ENCODE results near the gene TMEM260.
"Not testable (repeated sequence)": the region's sequence is repeated elsewhere in the genome, so short reads cannot be mapped to it uniquely, and the experiment has no call there.

The TMEM260 gene

GRCh38 chr14:56598519-56598918 is 18.9 kb downstream of the TMEM260 start:
- Histone ChIP-seq H3K36me3 (ENCODE audit: control insufficient read depth, insufficient read depth, low read length) (peaks cover 7% of the 10 kb centered on the region; the same call in 1 of the 2 replicates), H3K9me3 (ENCODE audit: control insufficient read depth, insufficient read depth, low read length) (no peaks in the 10 kb centered on the region), H3K4me1 (ENCODE audit: control insufficient read depth, insufficient read depth, low read length) (no peaks in the 10 kb centered on the region)

GRCh38 chr14:56603648-56604047 is 24.1 kb downstream of the TMEM260 start:
- Histone ChIP-seq H3K4me1 (ENCODE audit: control insufficient read depth, insufficient read depth, low read length) (no peaks in the 10 kb centered on the region), H3K4me3 (ENCODE audit: low read depth, low read length) (no peak overlapping the region), H3K36me3 (ENCODE audit: control insufficient read depth, insufficient read depth, low read length) (peaks cover 18% of the 10 kb centered on the region), H3K27ac (ENCODE audit: low read depth, low read length) (no peak overlapping the region), H3K9ac (ENCODE audit: low read depth, low read length) (no peak overlapping the region), H3K9me3 (ENCODE audit: control insufficient read depth, insufficient read depth, low read length) (no peaks in the 10 kb centered on the region), H3K27me3 (ENCODE audit: control insufficient read depth, insufficient read depth, low read length) (no peaks in the 10 kb centered on the region)

More at GRCh38 chr14:56598519-56598918, 18.9 kb downstream of the TMEM260 start:
- H3K27me3 ChIP-seq (ENCODE audit: control insufficient read depth, insufficient read depth, low read length) = no peaks in the 10 kb centered on the region
- no peak overlapping the region for H3K27ac ChIP-seq (ENCODE audit: low read depth, low read length)
- no peak overlapping the region for H3K9ac ChIP-seq (ENCODE audit: low read depth, low read length)
- no peak overlapping the region for H3K4me3 ChIP-seq (ENCODE audit: low read depth, low read length)

GRCh38 chr14:56608689-56609088 is 29.1 kb downstream of the TMEM260 start:
- no peaks in the 10 kb centered on the region for H3K9me3 ChIP-seq (ENCODE audit: control insufficient read depth, insufficient read depth, low read length)
- H3K27ac ChIP-seq (ENCODE audit: low read depth, low read length) = no peak overlapping the region
- no peaks in the 10 kb centered on the region for H3K4me1 ChIP-seq (ENCODE audit: control insufficient read depth, insufficient read depth, low read length)
- peaks cover 37% of the 10 kb centered on the region for H3K36me3 ChIP-seq (ENCODE audit: control insufficient read depth, insufficient read depth, low read length)
- no peak overlapping the region for H3K9ac ChIP-seq (ENCODE audit: low read depth, low read length)
- no peaks in the 10 kb centered on the region for H3K27me3 ChIP-seq (ENCODE audit: control insufficient read depth, insufficient read depth, low read length)
- no peak overlapping the region for H3K4me3 ChIP-seq (ENCODE audit: low read depth, low read length)

GRCh38 chr14:56611663-56612062 is 32.1 kb downstream of the TMEM260 start:
- H3K27ac ChIP-seq (ENCODE audit: low read depth, low read length); H3K27me3 ChIP-seq (ENCODE audit: control insufficient read depth, insufficient read depth, low read length); H3K4me1 ChIP-seq (ENCODE audit: control insufficient read depth, insufficient read depth, low read length); H3K4me3 ChIP-seq (ENCODE audit: low read depth, low read length); H3K9ac ChIP-seq (ENCODE audit: low read depth, low read length); H3K9me3 ChIP-seq (ENCODE audit: control insufficient read depth, insufficient read depth, low read length): not testable (repeated sequence)
- peaks cover 37% of the 10 kb centered on the region for H3K36me3 ChIP-seq (ENCODE audit: control insufficient read depth, insufficient read depth, low read length)

- Histone ChIP-seq H3K4me3 (ENCODE audit: low read depth, low read length) (no peak overlapping the region), H3K27ac (ENCODE audit: low read depth, low read length) (no peak overlapping the region), H3K9ac (ENCODE audit: low read depth, low read length) (no peak overlapping the region), H3K9me3 (ENCODE audit: control insufficient read depth, insufficient read depth, low read length) (no peaks in the 10 kb centered on the region), H3K36me3 (ENCODE audit: control insufficient read depth, insufficient read depth, low read length) (peaks cover 61% of the 10 kb centered on the region), H3K27me3 (ENCODE audit: control insufficient read depth, insufficient read depth, low read length) (no peaks in the 10 kb centered on the region), H3K4me1 (ENCODE audit: control insufficient read depth, insufficient read depth, low read length) (no peaks in the 10 kb centered on the region)
These were observed 37.5 kb downstream of the TMEM260 start for GRCh38 chr14:56617084-56617483.

GRCh38 chr14:56630707-56631106 is 51.1 kb downstream of the TMEM260 start:
- H3K9me3 ChIP-seq (ENCODE audit: control insufficient read depth, insufficient read depth, low read length) = peaks cover 3% of the 10 kb centered on the region; the same call in 1 of the 2 replicates
- peaks cover 53% of the 10 kb centered on the region for H3K36me3 ChIP-seq (ENCODE audit: control insufficient read depth, insufficient read depth, low read length)
- no peaks in the 10 kb centered on the region for H3K27me3 ChIP-seq (ENCODE audit: control insufficient read depth, insufficient read depth, low read length)
- H3K9ac ChIP-seq (ENCODE audit: low read depth, low read length) = no peak overlapping the region
- no peaks in the 10 kb centered on the region for H3K4me1 ChIP-seq (ENCODE audit: control insufficient read depth, insufficient read depth, low read length)
- H3K27ac ChIP-seq (ENCODE audit: low read depth, low read length) = no peak overlapping the region
- H3K4me3 ChIP-seq (ENCODE audit: low read depth, low read length) = no peak overlapping the region

GRCh38 chr14:56632195-56632594 is 52.6 kb downstream of the TMEM260 start:
- H3K4me3 ChIP-seq (ENCODE audit: low read depth, low read length) = no peak overlapping the region
- no peaks in the 10 kb centered on the region for H3K27me3 ChIP-seq (ENCODE audit: control insufficient read depth, insufficient read depth, low read length)
- no peak overlapping the region for H3K27ac ChIP-seq (ENCODE audit: low read depth, low read length)
- H3K36me3 ChIP-seq (ENCODE audit: control insufficient read depth, insufficient read depth, low read length) = peaks cover 56% of the 10 kb centered on the region
- no peak overlapping the region for H3K9ac ChIP-seq (ENCODE audit: low read depth, low read length)
- H3K4me1 ChIP-seq (ENCODE audit: control insufficient read depth, insufficient read depth, low read length) = no peaks in the 10 kb centered on the region
- H3K9me3 ChIP-seq (ENCODE audit: control insufficient read depth, insufficient read depth, low read length) = peaks cover 3% of the 10 kb centered on the region; the same call in 1 of the 2 replicates

- Histone ChIP-seq H3K4me1 (ENCODE audit: control insufficient read depth, insufficient read depth, low read length) (no peaks in the 10 kb centered on the region), H3K9ac (ENCODE audit: low read depth, low read length) (no peak overlapping the region), H3K9me3 (ENCODE audit: control insufficient read depth, insufficient read depth, low read length) (peaks cover 4% of the 10 kb centered on the region), H3K27me3 (ENCODE audit: control insufficient read depth, insufficient read depth, low read length) (no peaks in the 10 kb centered on the region), H3K36me3 (ENCODE audit: control insufficient read depth, insufficient read depth, low read length) (peaks cover 68% of the 10 kb centered on the region), H3K4me3 (ENCODE audit: low read depth, low read length) (no peak overlapping the region), H3K27ac (ENCODE audit: low read depth, low read length) (no peak overlapping the region)
These were observed 53.9 kb downstream of the TMEM260 start for GRCh38 chr14:56633544-56633943.

- Histone ChIP-seq H3K4me3 (ENCODE audit: low read depth, low read length) (no peak overlapping the region), H3K36me3 (ENCODE audit: control insufficient read depth, insufficient read depth, low read length) (peaks cover 82% of the 10 kb centered on the region), H3K27me3 (ENCODE audit: control insufficient read depth, insufficient read depth, low read length) (no peaks in the 10 kb centered on the region), H3K27ac (ENCODE audit: low read depth, low read length) (no peak overlapping the region), H3K9me3 (ENCODE audit: control insufficient read depth, insufficient read depth, low read length) (peaks cover 9% of the 10 kb centered on the region), H3K4me1 (ENCODE audit: control insufficient read depth, insufficient read depth, low read length) (no peaks in the 10 kb centered on the region), H3K9ac (ENCODE audit: low read depth, low read length) (no peak overlapping the region)
These were observed 55.4 kb downstream of the TMEM260 start for GRCh38 chr14:56635041-56635440.

GRCh38 chr14:56647493-56647892 is 67.9 kb downstream of the TMEM260 start:
- Histone ChIP-seq H3K4me1 (ENCODE audit: control insufficient read depth, insufficient read depth, low read length) (peaks cover 10% of the 10 kb centered on the region), H3K4me3 (ENCODE audit: low read depth, low read length) (no peak overlapping the region), H3K9me3 (ENCODE audit: control insufficient read depth, insufficient read depth, low read length) (no peaks in the 10 kb centered on the region), H3K9ac (ENCODE audit: low read depth, low read length) (no peak overlapping the region), H3K27ac (ENCODE audit: low read depth, low read length) (peak overlapping the region; percentile 1), H3K36me3 (ENCODE audit: control insufficient read depth, insufficient read depth, low read length) (0 out of 2 replicates have a peak, but pooled peaks cover 4% of the 10 kb centered on the region), H3K27me3 (ENCODE audit: control insufficient read depth, insufficient read depth, low read length) (no peaks in the 10 kb centered on the region)

GRCh38 chr14:56648508-56649301 is 69.1 kb downstream of the TMEM260 start:
- Histone ChIP-seq H3K9me3 (ENCODE audit: control insufficient read depth, insufficient read depth, low read length) (no peaks in the 10 kb centered on the region), H3K27ac (ENCODE audit: low read depth, low read length) (peak overlapping the region; percentile 81), H3K4me1 (ENCODE audit: control insufficient read depth, insufficient read depth, low read length) (peaks cover 10% of the 10 kb centered on the region), H3K36me3 (ENCODE audit: control insufficient read depth, insufficient read depth, low read length) (0 out of 2 replicates have a peak, but pooled peaks cover 4% of the 10 kb centered on the region), H3K4me3 (ENCODE audit: low read depth, low read length) (no peak overlapping the region), H3K27me3 (ENCODE audit: control insufficient read depth, insufficient read depth, low read length) (no peaks in the 10 kb centered on the region), H3K9ac (ENCODE audit: low read depth, low read length) (no peak overlapping the region)
